ENCODE results near the gene CCDC7.

The CCDC7 gene

GRCh38 chr10:32419615-32420014 lies 26.3 kb upstream of the CCDC7 start:
- no peak for TF ChIP-seq CTCF (IDR thresholded peaks at IDR 0.05; ENCODE audit: insufficient read depth, low read depth, low read length, missing control alignments)
- DNase-seq (ENCODE audit: low read depth), result no peak
- H3K4me3 ChIP-seq (ENCODE audit: low read depth, low read length), result no peak overlapping the region

GRCh38 chr10:32426186-32426585 lies 19.8 kb upstream of the CCDC7 start:
- no peak for TF ChIP-seq CTCF (IDR thresholded peaks at IDR 0.05; ENCODE audit: insufficient read depth, low read depth, low read length, missing control alignments)
- DNase-seq (ENCODE audit: low read depth), result no peak

DNA sequence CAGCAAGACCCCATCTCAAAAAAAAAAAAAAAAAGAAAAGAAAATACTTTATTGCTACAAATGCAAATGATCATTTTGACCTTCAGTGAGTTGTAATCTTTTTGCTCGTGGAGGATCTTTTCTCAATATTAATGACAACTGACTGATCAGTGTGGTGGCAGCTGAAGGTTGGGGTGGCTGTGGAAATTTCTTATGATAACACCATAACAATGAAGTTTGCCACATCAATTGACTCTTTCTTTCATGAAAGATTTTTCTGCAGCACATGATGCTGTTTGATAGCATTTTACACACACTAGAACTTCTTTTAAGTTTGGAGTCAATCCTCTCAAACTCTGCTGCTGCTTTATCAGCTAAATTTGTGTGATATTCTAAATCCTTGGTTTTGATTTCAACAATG lies 12.4 kb upstream of the CCDC7 start:
- no peak overlapping the region for H3K4me3 ChIP-seq (ENCODE audit: low read depth, low read length)
- no peak for DNase-seq (ENCODE audit: low read depth)
- no peak for TF ChIP-seq CTCF (IDR thresholded peaks at IDR 0.05; ENCODE audit: insufficient read depth, low read depth, low read length, missing control alignments)

More at GRCh38 chr10:32426186-32426585, 19.8 kb upstream of the CCDC7 start:
- no peak overlapping the region for H3K4me3 ChIP-seq (ENCODE audit: low read depth, low read length)

DNA sequence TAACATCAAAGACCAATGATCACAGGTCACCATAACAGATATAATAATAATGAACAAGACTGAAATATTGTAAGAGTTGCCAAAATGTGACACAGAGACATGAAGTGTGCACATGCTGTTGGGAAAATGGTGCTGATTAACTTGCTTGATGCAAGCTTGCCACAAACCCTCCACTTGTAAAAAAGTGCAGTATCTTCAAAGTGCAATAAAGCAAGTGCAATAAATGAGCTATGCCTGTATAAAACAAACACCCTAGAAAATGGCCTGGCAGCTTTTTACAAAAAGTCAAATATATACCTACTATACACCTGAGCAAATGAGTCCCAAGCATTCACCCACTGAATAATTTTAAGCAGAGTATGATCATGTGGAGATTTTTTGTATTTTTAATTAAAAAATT lies 9.7 kb upstream of the CCDC7 start:
- no peak for TF ChIP-seq CTCF (IDR thresholded peaks at IDR 0.05; ENCODE audit: insufficient read depth, low read depth, low read length, missing control alignments)
- no peak for DNase-seq (ENCODE audit: low read depth)
- H3K4me3 ChIP-seq (ENCODE audit: low read depth, low read length), result no peak overlapping the region

DNA sequence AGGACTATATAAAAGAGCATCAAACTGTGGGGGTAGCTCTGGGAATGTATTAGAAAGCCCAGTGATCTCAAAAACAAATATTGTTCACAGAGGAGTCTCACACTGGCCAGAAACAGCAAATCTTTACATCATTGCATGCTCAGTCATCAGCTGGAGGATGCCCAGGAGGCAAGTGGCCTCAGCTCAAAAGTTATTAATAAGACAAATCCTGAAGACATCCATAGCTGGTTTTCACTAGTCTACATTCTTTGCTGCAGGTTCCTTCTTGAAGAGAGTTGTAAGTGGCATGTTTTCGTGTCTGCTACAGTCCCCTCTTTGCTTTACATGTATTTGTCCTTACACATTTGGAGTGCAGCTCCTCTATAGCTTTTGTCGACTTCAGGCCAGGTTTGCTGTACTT lies 8.6 kb upstream of the CCDC7 start:
- TF ChIP-seq CTCF (IDR thresholded peaks at IDR 0.05; ENCODE audit: insufficient read depth, low read depth, low read length, missing control alignments), result no peak
- no peak overlapping the region for H3K4me3 ChIP-seq (ENCODE audit: low read depth, low read length)
- DNase-seq (ENCODE audit: low read depth), result no peak

GRCh38 chr10:32445036-32445435 lies 904 bp upstream of the CCDC7 start:
- peak; percentile 4 for DNase-seq (ENCODE audit: low read depth)
- peak overlapping the region; percentile 71 for H3K4me3 ChIP-seq (ENCODE audit: low read depth, low read length)

More at GRCh38 chr10:32445036-32445435, 904 bp upstream of the CCDC7 start:
- no peak for TF ChIP-seq CTCF (IDR thresholded peaks at IDR 0.05; ENCODE audit: insufficient read depth, low read depth, low read length, missing control alignments)
